ENCODE measurements around the gene TMEM14C.

GRCh38 chr6:10759312-10759839 is 36.5 kb downstream of the TMEM14C start:
- TF ChIP-seq, protein P1, sequence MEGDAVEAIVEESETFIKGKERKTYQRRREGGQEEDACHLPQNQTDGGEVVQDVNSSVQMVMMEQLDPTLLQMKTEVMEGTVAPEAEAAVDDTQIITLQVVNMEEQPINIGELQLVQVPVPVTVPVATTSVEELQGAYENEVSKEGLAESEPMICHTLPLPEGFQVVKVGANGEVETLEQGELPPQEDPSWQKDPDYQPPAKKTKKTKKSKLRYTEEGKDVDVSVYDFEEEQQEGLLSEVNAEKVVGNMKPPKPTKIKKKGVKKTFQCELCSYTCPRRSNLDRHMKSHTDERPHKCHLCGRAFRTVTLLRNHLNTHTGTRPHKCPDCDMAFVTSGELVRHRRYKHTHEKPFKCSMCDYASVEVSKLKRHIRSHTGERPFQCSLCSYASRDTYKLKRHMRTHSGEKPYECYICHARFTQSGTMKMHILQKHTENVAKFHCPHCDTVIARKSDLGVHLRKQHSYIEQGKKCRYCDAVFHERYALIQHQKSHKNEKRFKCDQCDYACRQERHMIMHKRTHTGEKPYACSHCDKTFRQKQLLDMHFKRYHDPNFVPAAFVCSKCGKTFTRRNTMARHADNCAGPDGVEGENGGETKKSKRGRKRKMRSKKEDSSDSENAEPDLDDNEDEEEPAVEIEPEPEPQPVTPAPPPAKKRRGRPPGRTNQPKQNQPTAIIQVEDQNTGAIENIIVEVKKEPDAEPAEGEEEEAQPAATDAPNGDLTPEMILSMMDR (IDR thresholded peaks at IDR 0.05): peak; percentile 25 to 54 (median 38)
- no peak for TF ChIP-seq POLR2A (IDR thresholded peaks at IDR 0.05)

Data from heart left ventricle (tissue), 13 donors.